H1 (cell line): ENCODE data around the gene AAMP. TPM values are rescaled to one million over a fixed set of nuclear protein-coding genes. Genes with fewer than 3 reads are reported as not detected.

Experiments
- CTCF ChIA-PET: fragments of 300-600 bp; sonication (Branson Sonifier 250); formaldehyde crosslinking; loops from one replicate; lab custom pipeline; 2021; ENCODE audit not compliant: partially characterized antibody; lab: Charles Lee
- POLR2A ChIA-PET: fragments of 300-600 bp; sonication (Branson Sonifier 250); formaldehyde crosslinking; loops from one replicate; lab custom pipeline; 2021; ENCODE audit warnings: inconsistent platforms; ENCODE audit not compliant: partially characterized antibody; lab: Charles Lee
- DNase-seq, 2 experiments: peaks; one replicate each; pipeline versions ENCODE4 v3.0.0 to v3.0.0-alpha.2; 2010 to 2022; ENCODE audit warnings: low spot score in 2 of 2, low read depth in 1 of 2, mixed read lengths in 1 of 2
- FAIRE-seq: peaks from 2 replicates; lab custom pipeline; 2011; peaks lifted over from hg19 to GRCh38; lab: Jason Lieb, UNC
- H2AFZ ChIP-seq: 2 replicates; pipeline ENCODE4 v1.8.1; 2012; ENCODE audit warnings: low read length, inconsistent platforms
- H2AK5ac ChIP-seq: 2 replicates; pipeline ENCODE4 v1.6.1; 2013; ENCODE audit warnings: low read depth, low read length
- H2BK120ac ChIP-seq: replicated peaks from 2 replicates; pipeline ENCODE3; 2013; ENCODE audit warnings: low read depth, low read length, inconsistent platforms
- H2BK12ac ChIP-seq: 2 replicates; pipeline ENCODE4 v1.6.1; 2013; ENCODE audit warnings: low read depth, low read length
- H2BK15ac ChIP-seq: 2 replicates; pipeline ENCODE4 v1.6.1; 2013; ENCODE audit warnings: low read length
- H2BK20ac ChIP-seq: 2 replicates; pipeline ENCODE4 v1.6.1; 2013; ENCODE audit warnings: low read length
- H2BK5ac ChIP-seq: 2 replicates; pipeline ENCODE4 v1.6.1; 2013; ENCODE audit warnings: low read depth, low read length
- H3K14ac ChIP-seq: 2 replicates; pipeline ENCODE4 v1.6.1; 2013; ENCODE audit warnings: inconsistent platforms; ENCODE audit not compliant: insufficient read length
- H3K18ac ChIP-seq: 2 replicates; pipeline ENCODE4 v1.6.1; 2013; ENCODE audit warnings: low read length; ENCODE audit errors: extremely low read depth
- H3K23ac ChIP-seq: 2 replicates; pipeline ENCODE4 v1.6.1; 2013; ENCODE audit warnings: inconsistent platforms; ENCODE audit not compliant: insufficient read length
- H3K23me2 ChIP-seq: 2 replicates; pipeline ENCODE4 v1.6.1; 2013; ENCODE audit warnings: low read depth, low read length
- H3K27ac ChIP-seq: 2 replicates; pipeline ENCODE4 v1.6.1; 2011; ENCODE audit warnings: low read depth, low read length, inconsistent platforms
- H3K27me3 ChIP-seq, 4 experiments: replicated peaks in 1 of 4; 1 replicate in 1 of 4; 2 replicates in 3 of 4; pipeline versions ENCODE4 v1.6.1 to v1.8.1; 2011 to 2013; ENCODE audit warnings: low read length in 3 of 4, mild to moderate bottlenecking in 3 of 4, inconsistent platforms in 2 of 4, mixed read lengths in 2 of 4, moderate library complexity in 1 of 4; ENCODE audit not compliant: control insufficient read depth in 3 of 4, insufficient read depth in 3 of 4; ENCODE audit errors: extremely low read depth in 1 of 4
- H3K36me3 ChIP-seq, 4 experiments: 2 replicates each; pipeline versions ENCODE4 v1.6.1 to v1.8.1; 2011 to 2013; ENCODE audit warnings: mild to moderate bottlenecking in 4 of 4, low read length in 3 of 4, moderate library complexity in 2 of 4, control low read depth in 1 of 4, inconsistent platforms in 1 of 4; ENCODE audit not compliant: insufficient read depth in 4 of 4, control insufficient read depth in 2 of 4
- H3K4ac ChIP-seq: replicated peaks from 2 replicates; pipeline ENCODE3; 2013; ENCODE audit warnings: low read length, low read depth, mixed read lengths, inconsistent platforms; ENCODE audit not compliant: insufficient read length
- H3K4me1 ChIP-seq, 4 experiments: replicated peaks in 1 of 4; 1 replicate in 1 of 4; 2 replicates in 3 of 4; pipeline versions ENCODE4 v1.6.1 to v1.8.1; 2011 to 2013; ENCODE audit warnings: low read length in 3 of 4, inconsistent platforms in 2 of 4, mixed read lengths in 1 of 4; ENCODE audit not compliant: insufficient read depth in 4 of 4, control insufficient read depth in 3 of 4
- H3K4me2 ChIP-seq, 2 experiments: 2 replicates each; pipeline versions ENCODE4 v1.6.1 to v1.8.1; 2011 to 2013; ENCODE audit warnings: low read depth in 2 of 2, low read length in 2 of 2, control low read depth in 1 of 2, inconsistent platforms in 1 of 2, mild to moderate bottlenecking in 1 of 2; ENCODE audit not compliant: insufficient read depth in 1 of 2
- H3K4me3 ChIP-seq, 4 experiments: fragments of 200-600, 300-600 bp in 1 of 4; sonication (generic), shearing (Covaris generic), sonication (Bioruptor Twin) in 1 of 4; 2 replicates each; pipeline versions ENCODE4 v1.5.1 to v1.8.1; 2011 to 2016; ENCODE audit warnings: low read length in 4 of 4, low read depth in 3 of 4, control low read depth in 2 of 4, inconsistent platforms in 2 of 4, mild to moderate bottlenecking in 2 of 4, mixed read lengths in 1 of 4, moderate library complexity in 1 of 4; ENCODE audit not compliant: insufficient read depth in 2 of 4; ENCODE audit errors: extremely low read depth in 1 of 4
- H3K56ac ChIP-seq: replicated peaks from 2 replicates; pipeline ENCODE3; 2013; ENCODE audit warnings: low read depth, mild to moderate bottlenecking, mixed read lengths, low read length, inconsistent platforms; ENCODE audit not compliant: insufficient read length
- H3K79me1 ChIP-seq: 2 replicates; pipeline ENCODE4 v1.6.1; 2013; ENCODE audit warnings: low read depth, low read length, control low read depth
- H3K79me2 ChIP-seq, 2 experiments: 2 replicates each; pipeline versions ENCODE4 v1.6.1 to v1.8.1; 2012 to 2013; ENCODE audit warnings: low read length in 2 of 2, mild to moderate bottlenecking in 2 of 2, inconsistent platforms in 1 of 2; ENCODE audit not compliant: insufficient read depth in 2 of 2, control insufficient read depth in 1 of 2
- H3K9ac ChIP-seq, 4 experiments: replicated peaks in 1 of 4; 1 replicate in 1 of 4; 2 replicates in 3 of 4; pipeline versions ENCODE4 v1.6.1 to v1.8.1; 2011 to 2013; ENCODE audit warnings: low read depth in 3 of 4, low read length in 3 of 4, control low read depth in 2 of 4, mild to moderate bottlenecking in 2 of 4, moderate library complexity in 2 of 4, inconsistent platforms in 1 of 4; ENCODE audit errors: extremely low read depth in 1 of 4
- H3K9me3 ChIP-seq, 2 experiments: 2 replicates each; pipeline versions ENCODE4 v1.6.1 to v1.8.1; 2012 to 2013; ENCODE audit warnings: mild to moderate bottlenecking in 2 of 2, moderate library complexity in 2 of 2, control low read depth in 1 of 2, inconsistent platforms in 1 of 2, low read depth in 1 of 2, low read length in 1 of 2, mixed read lengths in 1 of 2; ENCODE audit not compliant: insufficient read depth in 2 of 2
- H4K20me1 ChIP-seq, 2 experiments: replicated peaks in 1 of 2; 2 replicates each; pipeline versions ENCODE3 to v1.8.1; 2011 to 2013; ENCODE audit warnings: inconsistent platforms in 2 of 2, low read length in 2 of 2, mild to moderate bottlenecking in 1 of 2; ENCODE audit not compliant: insufficient read depth in 2 of 2, control insufficient read depth in 1 of 2
- H4K5ac ChIP-seq: 2 replicates; pipeline ENCODE4 v1.6.1; 2013; ENCODE audit warnings: low read length, low read depth, mixed read lengths, inconsistent platforms; ENCODE audit not compliant: insufficient read length
- H4K8ac ChIP-seq: 2 replicates; pipeline ENCODE4 v1.8.0; 2013; ENCODE audit warnings: mild to moderate bottlenecking, moderate library complexity, low read length, inconsistent platforms; ENCODE audit not compliant: insufficient read depth; ENCODE audit errors: extremely low read depth
- H4K91ac ChIP-seq: replicated peaks from 2 replicates; pipeline ENCODE3; 2013; ENCODE audit warnings: low read length, mixed read lengths, inconsistent platforms; ENCODE audit not compliant: insufficient read length
- CHD2 ChIP-seq: IDR thresholded peaks from 2 replicates; pipeline ENCODE4 v1.6.1; 2012; ENCODE audit warnings: low read length, improper control_type of control experiment
- CREB1 ChIP-seq: IDR thresholded peaks from 2 replicates; pipeline ENCODE4 v1.6.1; 2012; ENCODE audit warnings: inconsistent platforms
- MAX ChIP-seq: IDR thresholded peaks from 2 replicates; pipeline ENCODE4 v1.6.1; 2012; ENCODE audit warnings: inconsistent platforms
- WGBS, 2 experiments: shearing (Covaris generic) in 1 of 2; methylation state at CpG; one replicate each; pipeline versions ENCODE4 v1.1.6 to v1.1.7; 2013 to 2015; ENCODE audit warnings: low lambda C conversion rate in 2 of 2, mixed read lengths in 2 of 2, inconsistent platforms in 1 of 2, low coverage in 1 of 2, missing lambda C conversion rate in 1 of 2; ENCODE audit not compliant: insufficient replicate concordance in 2 of 2, insufficient coverage in 1 of 2, insufficient read length in 1 of 2; ENCODE audit errors: extremely low coverage in 1 of 2, missing lambda C conversion rate in 1 of 2; 5-methylcytosine and 5-hydroxymethylcytosine counted together
- polyA plus RNA-seq, 7 experiments: library from polyadenylated mRNA; depleted of rRNA in 3 of 7; stranded (reverse) in 5 of 7; unstranded in 2 of 7; fragments of >200 nt in 5 of 7; fragments of 200-250 nt in 2 of 7; gene quantifications; 1 replicate in 5 of 7; 2 replicates in 1 of 7; 4 replicates in 1 of 7; pipeline versions ENCODE4 v1.2.1 to v1.2.3, GENCODE V29; 2011 to 2013; ENCODE audit warnings: missing spikeins in 2 of 7, mixed read lengths in 2 of 7
- total RNA-seq: library from RNA; stranded (reverse); fragmentation: NEBNext Ultra II Directional; extraction: Animal tissue kit (Norgen Biotek cat#: 25700); gene quantifications from 2 replicates; pipeline ENCODE4 v1.2.1, GENCODE V29; 2021

The AAMP gene
- total and polyA plus RNA-seq, 2 of the 8 experiments (the other 6 are each of a cell fraction or from before 2014, with no cell fraction given): 119 to 125 TPM

- no peak overlapping the region for H3K4me3 ChIP-seq
- no peak overlapping the region for H3K9ac ChIP-seq
- ChIA-PET CTCF (interaction anchor here (0.7 kb wide), 1 partner anchor 9 kb away, joined by 3 read pairs; no protein-coding TSS in a partner anchor), POLR2A (no interaction called here)
- H2BK12ac ChIP-seq: no peak overlapping the region
- no peak overlapping the region for H3K4ac ChIP-seq
- H3K23ac ChIP-seq: no peak overlapping the region
- WGBS, 2 experiments: 92% methylated on average over 4 of the region's 4 CpGs; no CpG with 5 or more reads in 1 of the 2 experiments
- no peaks in the 10 kb centered on the region for H3K23me2 ChIP-seq
- no peak overlapping the region for H2BK15ac ChIP-seq
- H3K9me3 ChIP-seq: no peaks in the 10 kb centered on the region
- peaks cover 0 to 1% of the 10 kb centered on the region in 2 experiments for H4K20me1 ChIP-seq
- TF ChIP-seq CHD2 (no peak), MAX (no peak), CREB1 (no peak)
- no peak overlapping the region for H2AFZ ChIP-seq
- no peak overlapping the region for H3K4me2 ChIP-seq
- no peak overlapping the region for H3K14ac ChIP-seq
- H3K27me3 ChIP-seq: no peaks in the 10 kb centered on the region
- H4K91ac ChIP-seq: no peak overlapping the region
- H2BK20ac ChIP-seq: no peak overlapping the region
- no peak overlapping the region for H2AK5ac ChIP-seq
- no peak for FAIRE-seq
- no peaks in the 10 kb centered on the region for H3K79me2 ChIP-seq
- H2BK5ac ChIP-seq: no peak overlapping the region
- H3K27ac ChIP-seq: no peak overlapping the region
- H3K36me3 ChIP-seq: peaks cover 24 to 78% (median 60%) of the 10 kb centered on the region in 4 experiments; a peak in 7 of 8 replicates
- H3K4me1 ChIP-seq: no peaks in the 10 kb centered on the region
- no peak overlapping the region for H3K18ac ChIP-seq
- no peak for DNase-seq
- no peak overlapping the region for H3K56ac ChIP-seq
- no peaks in the 10 kb centered on the region for H3K79me1 ChIP-seq
- H4K8ac ChIP-seq: no peak overlapping the region
- H4K5ac ChIP-seq: no peak overlapping the region
- H2BK120ac ChIP-seq: no peak overlapping the region
These were observed 33.1 kb downstream of the AAMP start for GRCh38 chr2:218236829-218237228.
